Calu3 (cell line): Measurements from ENCODE around the gene IGFBP4. TPM values are rescaled to one million over a fixed set of nuclear protein-coding genes. Genes with fewer than 3 reads are reported as not detected.
A peak's percentile ranks its signal among the peaks of the same experiment; 100 is the strongest.
"Not testable (repeated sequence)": the region's sequence is repeated elsewhere in the genome, so short reads cannot be mapped to it uniquely, and the experiment has no call there.

Experiments
- BruUV-seq: library from RNA; stranded (reverse); fragments of 400-500 nt; replicated peaks from 2 replicates; lab custom pipeline; 2021; lab: Mats Ljungman, UMichigan
- CTCF ChIA-PET: fragments of 300-600 bp; sonication (Branson Sonifier 250); formaldehyde crosslinking; loops from one replicate; lab custom pipeline; 2022; ENCODE audit warnings: antibody characterized with exemption; lab: Charles Lee
- DNase-seq: peaks from one replicate; pipeline ENCODE4 v3.0.0; 2022
- H3K27ac Mint-ChIP-seq: one replicate; pipeline ENCODE4 v1.8.0; 2022; ENCODE audit warnings: mixed read lengths; ENCODE audit not compliant: unreplicated experiment
- H3K27me3 Mint-ChIP-seq: one replicate; pipeline ENCODE4 v1.8.0; 2022; ENCODE audit warnings: mixed read lengths; ENCODE audit not compliant: unreplicated experiment
- H3K36me3 Mint-ChIP-seq: one replicate; pipeline ENCODE4 v1.8.0; 2022; ENCODE audit warnings: mild to moderate bottlenecking, moderate library complexity, mixed read lengths; ENCODE audit not compliant: insufficient read depth, unreplicated experiment
- H3K4me1 Mint-ChIP-seq: one replicate; pipeline ENCODE4 v1.8.0; 2022; ENCODE audit warnings: mild to moderate bottlenecking, low read depth, mixed read lengths; ENCODE audit not compliant: unreplicated experiment
- H3K4me3 Mint-ChIP-seq: one replicate; pipeline ENCODE4 v1.8.0; 2022; ENCODE audit warnings: mild to moderate bottlenecking, low read depth, moderate library complexity, mixed read lengths; ENCODE audit not compliant: unreplicated experiment
- H3K9me3 Mint-ChIP-seq: one replicate; pipeline ENCODE4 v1.8.0; 2022; ENCODE audit warnings: low read depth, mixed read lengths; ENCODE audit not compliant: unreplicated experiment
- CTCF ChIP-seq: fragments of 200-600 bp; IDR thresholded peaks from one replicate; pipeline ENCODE4 v1.8.0; 2022; ENCODE audit warnings: antibody characterized with exemption; ENCODE audit not compliant: unreplicated experiment
- intact Hi-C: fragments of 100-400 bp; cut with micrococcal nuclease; formaldehyde crosslinking; loops from one replicate; pipeline ENCODE4 v1.10.0; 2022; ENCODE audit not compliant: unreplicated experiment
- total RNA-seq: library from RNA; stranded (reverse); gene quantifications from 2 replicates; pipeline ENCODE4 v1.2.3, GENCODE V29; 2022

IGFBP4 gene
- total RNA-seq, 1 experiment from 2014 or later: 33.9 TPM

- intact Hi-C loops: loop anchor here (10.0 kb wide), 1 partner anchor 568 kb away; no protein-coding TSS in a partner anchor
- no peaks in the 10 kb centered on the region for H3K9me3 Mint-ChIP-seq
- peaks cover 43% of the 10 kb centered on the region for H3K4me1 Mint-ChIP-seq
- H3K4me3 Mint-ChIP-seq: no peak overlapping the region
- no TSS peak for BruUV-seq
- CTCF ChIA-PET: interaction anchor here (0.5 to 18.0 kb wide), 31 partner anchors 9 to 643 kb away, joined by 3 to 498 read pairs (median 4); partner anchors contain the start of genes IGFBP4 and PSMD3
- no peak for DNase-seq
- peak overlapping the region; percentile 6 for H3K27ac Mint-ChIP-seq
- no peaks in the 10 kb centered on the region for H3K27me3 Mint-ChIP-seq
- peaks cover 96% of the 10 kb centered on the region for H3K36me3 Mint-ChIP-seq
- TF ChIP-seq CTCF: no peak
Measured at GRCh38 chr17:40412880-40413279, 30.4 kb upstream of the IGFBP4 start.

GRCh38 chr17:40414312-40414711 lies 28.9 kb upstream of the IGFBP4 start:
- CTCF ChIA-PET: interaction anchor here (0.6 to 18.0 kb wide), 41 partner anchors 11 to 1280 kb away, joined by 3 to 498 read pairs (median 5); partner anchors contain the start of genes GJD3, IGFBP4, PSMD3 and RARA
- DNase-seq, BruUV-seq, H3K4me3 Mint-ChIP-seq, H3K27me3 Mint-ChIP-seq, H3K27ac Mint-ChIP-seq, H3K9me3 Mint-ChIP-seq: not testable (repeated sequence)
- intact Hi-C loops: loop anchor here (10.0 kb wide), 1 partner anchor 570 kb away; no protein-coding TSS in a partner anchor
- Mint-ChIP-seq H3K4me1 (peaks cover 56% of the 10 kb centered on the region), H3K36me3 (peaks cover 93% of the 10 kb centered on the region)

- H3K9me3 Mint-ChIP-seq: no peaks in the 10 kb centered on the region
- H3K27me3 Mint-ChIP-seq: no peaks in the 10 kb centered on the region
- peaks cover 91% of the 10 kb centered on the region for H3K36me3 Mint-ChIP-seq
- H3K27ac Mint-ChIP-seq: peak overlapping the region; percentile 37
- TF ChIP-seq CTCF: no peak
- no peak for DNase-seq
- peaks cover 58% of the 10 kb centered on the region for H3K4me1 Mint-ChIP-seq
- intact Hi-C loops: loop anchor here (1.0 to 10.0 kb wide), 7 partner anchors 57 to 793 kb away; partner anchors contain the start of genes ERBB2, IKZF3, LRRC3C and ORMDL3
- peak overlapping the region; percentile 96 for H3K4me3 Mint-ChIP-seq
- CTCF ChIA-PET: interaction anchor here (0.5 to 18.0 kb wide), 60 partner anchors 7 to 1518 kb away, joined by 3 to 498 read pairs (median 6); partner anchors contain the start of genes GJD3, IGFBP4, IKZF3 and LRRC3C
- no TSS peak for BruUV-seq
Measured at GRCh38 chr17:40415390-40415789, 27.9 kb upstream of the IGFBP4 start.

- Mint-ChIP-seq H3K4me1 (peaks cover 50% of the 10 kb centered on the region), H3K4me3 (peak overlapping the region; percentile 96), H3K36me3 (peaks cover 80% of the 10 kb centered on the region), H3K27ac (peak overlapping the region; percentile 94), H3K27me3 (no peaks in the 10 kb centered on the region), H3K9me3 (no peaks in the 10 kb centered on the region)
- no TSS peak for BruUV-seq
- CTCF ChIA-PET: interaction anchor here (0.5 to 18.0 kb wide), 65 partner anchors 8 to 836 kb away, joined by 3 to 498 read pairs (median 12); partner anchors contain the start of genes CSF3, ERBB2, GJD3 and GSDMA
- intact Hi-C loops: loop anchor here (1.0 to 10.0 kb wide), 8 partner anchors 60 to 794 kb away; partner anchors contain the start of genes ERBB2, LRRC3C and ORMDL3
- DNase-seq: no peak
- TF ChIP-seq CTCF: no peak
Measured at GRCh38 chr17:40416671-40417070, 26.6 kb upstream of the IGFBP4 start.
